ENCODE data around the gene DBN1. TPM values are rescaled to one million over a fixed set of nuclear protein-coding genes. Genes with fewer than 3 reads are reported as not detected.

DBN1 gene
- total and polyA plus RNA-seq, 2 donors (not counting 1 experiment from before 2014, with no cell fraction given): 1.4 to 1.9 TPM

- ATAC-seq (ENCODE audit: low read depth): no peak
- no peak overlapping the region for H3K27ac ChIP-seq (ENCODE audit: low read length in 2 of 2)
- H3K27me3 Mint-ChIP-seq: no peaks in the 10 kb centered on the region
- H3K4me3 Mint-ChIP-seq: no peak overlapping the region
- H4K20me1 ChIP-seq (ENCODE audit: control insufficient read depth, insufficient read depth, low read length, poor library complexity, severe bottlenecking): no peaks in the 10 kb centered on the region
- no peaks in the 10 kb centered on the region for H3K27me3 ChIP-seq (replicated peaks in 1 of 4; ENCODE audit: control extremely low read depth in 1 of 4, control insufficient read depth in 3 of 4, insufficient read depth in 4 of 4, low read length in 3 of 4)
- H3K27ac Mint-ChIP-seq: no peak overlapping the region
- peaks cover 2% of the 10 kb centered on the region for H3K4me1 Mint-ChIP-seq
- H3K4me1 ChIP-seq (ENCODE audit: control insufficient read depth in 2 of 2, insufficient read depth in 2 of 2, low read length in 2 of 2): no peaks in the 10 kb centered on the region
- no peak overlapping the region for H3K4me2 ChIP-seq (replicated peaks; ENCODE audit: low read depth, low read length, poor library complexity, severe bottlenecking)
- DNase-seq: no peak
- TF ChIP-seq EZH2 (IDR thresholded peaks at IDR 0.05; ENCODE audit: borderline replicate concordance, insufficient read depth, low read depth, low read length, poor library complexity, severe bottlenecking) (no peak), CTCF (IDR thresholded peaks at IDR 0.05) (no peak)
- no peaks in the 10 kb centered on the region for H3K9me3 ChIP-seq (ENCODE audit: control extremely low read depth in 1 of 3, control insufficient read depth in 2 of 3, insufficient read depth in 1 of 3, low read length in 2 of 3)
- peaks cover 0 to 8% of the 10 kb centered on the region in 2 experiments for H3K36me3 ChIP-seq (replicated peaks in 1 of 2; ENCODE audit: control extremely low read depth in 1 of 2, control insufficient read depth in 1 of 2, extremely low read depth in 1 of 2, insufficient read depth in 2 of 2, low read length in 1 of 2)
- 87% methylated on average over 7 of the region's 15 CpGs for WGBS (ENCODE audit: insufficient coverage)
- H3K79me2 ChIP-seq (ENCODE audit: control insufficient read depth, insufficient read depth, low read length): peaks cover 3% of the 10 kb centered on the region
- no peak overlapping the region for H3K4me3 ChIP-seq (ENCODE audit: control extremely low read depth in 1 of 5, extremely low read depth in 1 of 5, insufficient read depth in 1 of 5, low read depth in 2 of 5, low read length in 4 of 5)
- ChIA-PET CTCF (interaction anchor here (2.1 kb wide), 1 partner anchor 14 kb away, joined by 11 read pairs; no protein-coding TSS in a partner anchor), POLR2A (no interaction called here)
- intact Hi-C loops (cut with micrococcal nuclease): no loop called here
- no peak overlapping the region for H3K9ac ChIP-seq (ENCODE audit: low read length)
- H3K9me3 Mint-ChIP-seq (ENCODE audit: insufficient read depth): no peaks in the 10 kb centered on the region
- H2AFZ ChIP-seq (ENCODE audit: insufficient read depth, low read depth, low read length, poor library complexity, severe bottlenecking): no peak overlapping the region
Observed at GRCh38 chr5:177487975-177488374, 14.5 kb upstream of the DBN1 start.

GRCh38 chr5:177487144-177487543, 13.7 kb upstream of the DBN1 start:
- Histone ChIP-seq H3K4me1 (ENCODE audit: control insufficient read depth in 2 of 2, insufficient read depth in 2 of 2, low read length in 2 of 2) (no peaks in the 10 kb centered on the region), H3K4me3 (ENCODE audit: control extremely low read depth in 1 of 5, extremely low read depth in 1 of 5, insufficient read depth in 1 of 5, low read depth in 2 of 5, low read length in 4 of 5) (no peak overlapping the region), H4K20me1 (ENCODE audit: control insufficient read depth, insufficient read depth, low read length, poor library complexity, severe bottlenecking) (no peaks in the 10 kb centered on the region), H3K27ac (ENCODE audit: low read length in 2 of 2) (no peak overlapping the region), H3K4me2 (replicated peaks; ENCODE audit: low read depth, low read length, poor library complexity, severe bottlenecking) (no peak overlapping the region), H3K9ac (ENCODE audit: low read length) (no peak overlapping the region), H2AFZ (ENCODE audit: insufficient read depth, low read depth, low read length, poor library complexity, severe bottlenecking) (no peak overlapping the region), H3K27me3 (replicated peaks in 1 of 4; ENCODE audit: control extremely low read depth in 1 of 4, control insufficient read depth in 3 of 4, insufficient read depth in 4 of 4, low read length in 3 of 4) (no peaks in the 10 kb centered on the region), H3K36me3 (replicated peaks in 1 of 2; ENCODE audit: control extremely low read depth in 1 of 2, control insufficient read depth in 1 of 2, extremely low read depth in 1 of 2, insufficient read depth in 2 of 2, low read length in 1 of 2) (peaks cover 0 to 8% of the 10 kb centered on the region in 2 experiments), H3K9me3 (ENCODE audit: control extremely low read depth in 1 of 3, control insufficient read depth in 2 of 3, insufficient read depth in 1 of 3, low read length in 2 of 3) (no peaks in the 10 kb centered on the region), H3K79me2 (ENCODE audit: control insufficient read depth, insufficient read depth, low read length) (peaks cover 3% of the 10 kb centered on the region)
- Mint-ChIP-seq H3K27ac (no peak overlapping the region), H3K27me3 (no peaks in the 10 kb centered on the region), H3K4me1 (no peaks in the 10 kb centered on the region), H3K4me3 (no peak overlapping the region), H3K9me3 (ENCODE audit: insufficient read depth) (no peaks in the 10 kb centered on the region)
- intact Hi-C loops (cut with micrococcal nuclease): no loop called here
- 99% methylated on average over 7 of the region's 8 CpGs for WGBS (ENCODE audit: insufficient coverage)
- TF ChIP-seq EZH2 (IDR thresholded peaks at IDR 0.05; ENCODE audit: borderline replicate concordance, insufficient read depth, low read depth, low read length, poor library complexity, severe bottlenecking) (no peak), CTCF (IDR thresholded peaks at IDR 0.05) (no peak)
- ChIA-PET CTCF (interaction anchor here (0.6 to 2.1 kb wide), 2 partner anchors 14 to 634 kb away, joined by 3 to 11 read pairs; no protein-coding TSS in a partner anchor), POLR2A (no interaction called here)
- DNase-seq (no peak), ATAC-seq (ENCODE audit: low read depth) (no peak)

Data from B cell (primary cell).